NCI-H146 treated with DMSO at 0.1 percent for 48 hours (cell line): ENCODE measurements around the gene SPATS2L.
"Not testable (repeated sequence)": the region's sequence is repeated elsewhere in the genome, so short reads cannot be mapped to it uniquely, and the experiment has no call there.

ENCODE experiments used
- DNase-seq: peaks from one replicate; lab custom pipeline; 2025; ENCODE audit not compliant: unreplicated experiment; lab: John Stamatoyannopoulos, UW

SPATS2L gene

DNA sequence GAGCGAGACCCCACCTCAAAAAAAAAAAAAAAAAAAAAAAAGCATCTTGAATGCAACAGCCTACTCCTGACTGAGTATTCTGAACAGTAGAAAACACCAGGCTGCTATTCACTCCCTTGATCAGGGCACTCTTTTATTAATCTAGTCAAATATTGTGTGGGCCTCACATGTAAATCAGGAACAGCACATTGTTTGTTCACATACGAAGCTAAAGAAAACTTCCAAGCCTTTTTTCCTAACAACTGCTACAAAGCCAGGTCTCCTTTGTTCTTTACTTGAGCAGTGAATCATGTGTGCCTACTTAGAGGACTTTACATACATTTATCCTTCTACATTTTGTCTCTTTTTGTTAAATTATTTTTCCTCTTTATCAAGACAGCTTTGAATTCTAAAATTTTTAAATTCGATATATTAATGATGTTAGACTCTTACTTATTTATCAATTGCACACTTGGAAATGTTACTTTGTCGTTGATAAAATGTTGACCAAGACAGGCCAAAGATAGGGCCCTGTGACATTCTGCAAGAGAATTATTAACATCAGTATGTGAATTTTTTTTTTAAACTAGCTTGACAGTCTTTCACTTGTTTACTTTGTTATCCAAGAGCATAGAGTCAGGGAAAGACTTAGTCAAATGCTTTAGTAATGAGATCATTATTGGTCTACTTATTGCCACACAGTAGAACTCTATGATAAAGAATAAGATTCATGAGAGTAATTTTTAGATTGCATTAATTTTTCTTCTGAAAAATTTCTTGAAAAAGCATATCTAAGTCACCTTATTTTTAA lies 13.2 kb downstream of the SPATS2L start:
- no peak for DNase-seq

DNA sequence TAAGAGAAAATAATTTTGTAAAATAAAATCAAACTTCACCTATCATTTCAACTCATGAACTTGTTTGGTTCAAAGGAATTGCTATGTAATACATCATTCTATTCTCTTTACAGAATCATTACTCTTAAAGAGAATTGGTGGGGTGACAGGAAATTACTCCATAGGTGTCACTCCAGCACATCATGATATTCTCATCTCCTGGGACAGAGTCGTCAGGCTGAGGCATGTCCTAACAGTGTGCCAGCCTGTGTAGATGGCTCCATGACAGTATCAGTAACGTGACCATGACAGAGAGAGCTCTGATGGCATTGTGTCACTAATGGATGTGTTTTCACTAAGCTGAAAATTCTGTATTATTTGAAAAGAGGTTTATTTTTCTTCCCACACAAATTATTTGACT lies 13.9 kb downstream of the SPATS2L start:
- no peak for DNase-seq

DNA sequence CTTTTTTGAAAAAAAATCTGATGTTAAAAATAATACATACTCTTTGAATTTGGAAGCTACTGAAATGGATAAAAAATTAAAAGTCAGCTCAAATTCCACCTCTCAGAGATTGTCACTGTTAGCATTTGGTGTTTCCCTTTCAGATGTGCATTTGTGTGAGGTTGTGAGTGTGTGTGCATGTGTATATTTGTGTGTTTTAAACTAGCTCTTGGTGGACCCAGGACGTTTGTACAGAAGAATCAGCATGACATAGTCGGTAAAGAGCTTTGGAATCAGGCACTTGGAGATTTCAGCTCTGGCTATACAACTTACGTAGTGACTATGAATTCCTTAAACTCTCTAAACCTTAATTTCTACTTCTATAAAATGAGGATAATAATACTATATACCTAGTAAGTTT lies 14.5 kb downstream of the SPATS2L start:
- no peak for DNase-seq

DNA sequence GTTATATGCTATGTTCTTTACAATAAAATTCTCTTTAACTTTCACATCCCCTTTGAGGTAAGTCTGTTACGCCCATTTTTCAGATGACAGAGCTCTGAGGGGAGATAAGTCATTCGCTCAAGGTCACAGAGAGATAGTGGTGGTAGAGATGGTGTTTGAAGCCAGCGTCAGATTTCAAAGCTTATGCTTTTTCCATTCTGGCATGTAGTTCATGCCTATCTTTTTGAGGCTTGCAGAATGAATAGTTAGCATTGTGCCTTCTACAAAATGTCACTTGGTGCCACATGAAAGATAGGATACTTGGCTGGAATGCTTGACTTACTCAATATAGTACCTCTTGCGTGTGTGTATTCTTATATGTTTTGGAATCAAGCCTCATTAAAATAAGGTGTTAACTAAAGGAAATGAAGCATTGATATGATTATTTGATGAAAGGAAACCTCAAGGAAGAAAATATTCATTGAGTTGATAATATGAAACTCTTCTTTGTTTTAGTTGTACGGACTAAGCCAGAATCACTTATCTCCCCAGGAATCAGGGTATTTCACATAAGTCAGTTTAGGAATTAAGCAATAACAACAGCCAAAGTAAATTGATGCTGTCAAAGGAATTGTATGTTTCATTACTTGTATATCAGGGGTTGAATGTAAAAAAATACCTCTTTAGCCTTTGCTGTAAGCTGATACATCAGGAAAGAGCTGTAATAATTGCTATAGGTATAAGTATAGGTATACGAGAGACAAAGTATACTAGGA lies 15.5 kb downstream of the SPATS2L start:
- no peak for DNase-seq

DNA sequence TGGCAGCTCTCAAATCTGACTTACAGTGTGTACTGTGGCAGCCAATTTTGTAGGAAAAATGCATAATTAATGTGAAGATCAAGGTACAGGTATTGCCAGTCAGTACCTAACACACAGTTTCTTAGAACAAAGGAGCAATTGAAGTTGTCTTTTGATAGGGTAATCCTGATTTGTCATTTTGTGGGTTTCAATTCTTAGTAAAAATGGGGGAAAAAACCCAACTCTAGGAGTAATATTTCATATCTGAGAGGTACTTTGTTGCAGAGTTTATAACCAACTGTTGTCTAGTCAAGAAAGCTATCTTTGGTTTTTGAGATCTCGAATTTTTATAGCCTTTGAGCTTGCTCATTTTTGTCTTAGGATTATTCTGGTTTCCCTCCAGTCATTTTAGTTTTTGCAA lies 16.1 kb downstream of the SPATS2L start:
- DNase-seq = no peak

DNA sequence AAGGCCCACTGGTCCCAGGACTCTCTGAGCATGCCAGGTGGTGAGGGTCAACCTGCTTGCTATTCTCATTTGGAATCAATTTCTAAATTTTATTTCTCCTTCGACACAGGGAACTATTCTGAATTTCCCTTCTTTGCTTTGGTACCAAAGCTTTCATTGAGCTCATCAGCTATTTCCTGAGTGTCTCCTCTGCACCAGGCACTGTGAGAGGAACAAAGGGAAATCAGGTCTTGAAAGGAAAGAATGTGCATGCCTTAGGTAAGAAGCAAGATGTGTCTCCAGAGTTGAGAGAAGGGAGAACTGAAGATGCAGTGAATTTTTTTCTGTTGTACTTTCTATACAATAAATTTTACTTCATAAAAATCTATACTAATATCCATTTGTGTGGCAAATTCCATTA lies 17.9 kb downstream of the SPATS2L start:
- DNase-seq = no peak

DNA sequence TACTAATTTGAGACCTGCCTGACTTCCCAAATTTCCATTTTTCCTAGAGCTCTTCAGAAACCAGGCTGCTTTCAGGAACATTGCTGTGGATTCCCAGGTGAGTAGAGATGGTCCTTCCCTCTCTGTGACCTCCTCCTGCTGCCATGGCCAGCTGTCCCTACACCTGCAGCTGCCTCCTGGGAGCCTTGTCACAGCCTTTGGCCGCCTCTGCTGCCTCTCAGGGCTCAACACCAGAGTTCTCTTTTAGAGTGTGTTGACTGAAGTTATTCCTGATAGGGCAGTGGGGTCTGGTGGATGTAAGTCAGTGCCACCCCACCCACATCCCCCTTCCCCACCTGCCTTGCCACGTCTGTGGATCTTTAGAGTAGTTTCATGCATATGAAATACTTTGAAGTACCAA lies 22.9 kb downstream of the SPATS2L start:
- no peak for DNase-seq

DNA sequence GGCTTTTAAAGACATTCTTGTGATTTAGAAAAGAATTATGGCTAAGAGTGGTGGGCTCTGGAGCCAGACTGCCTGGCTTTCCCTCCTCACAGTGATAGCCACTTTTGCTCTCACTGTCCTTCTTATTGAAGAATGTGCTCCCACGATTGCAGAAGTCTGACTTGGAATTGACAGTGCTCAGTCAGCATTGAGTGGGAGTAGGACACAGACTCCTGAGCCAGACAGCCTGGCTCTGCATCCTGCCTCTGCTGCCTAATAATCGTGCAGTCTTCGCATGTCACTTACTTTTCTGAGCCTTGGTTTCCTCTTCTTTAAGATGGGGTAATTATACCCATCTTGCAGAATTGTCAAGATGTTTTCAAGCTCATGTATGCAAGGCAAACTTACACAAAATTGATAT lies 23.3 kb downstream of the SPATS2L start:
- no peak for DNase-seq

DNA sequence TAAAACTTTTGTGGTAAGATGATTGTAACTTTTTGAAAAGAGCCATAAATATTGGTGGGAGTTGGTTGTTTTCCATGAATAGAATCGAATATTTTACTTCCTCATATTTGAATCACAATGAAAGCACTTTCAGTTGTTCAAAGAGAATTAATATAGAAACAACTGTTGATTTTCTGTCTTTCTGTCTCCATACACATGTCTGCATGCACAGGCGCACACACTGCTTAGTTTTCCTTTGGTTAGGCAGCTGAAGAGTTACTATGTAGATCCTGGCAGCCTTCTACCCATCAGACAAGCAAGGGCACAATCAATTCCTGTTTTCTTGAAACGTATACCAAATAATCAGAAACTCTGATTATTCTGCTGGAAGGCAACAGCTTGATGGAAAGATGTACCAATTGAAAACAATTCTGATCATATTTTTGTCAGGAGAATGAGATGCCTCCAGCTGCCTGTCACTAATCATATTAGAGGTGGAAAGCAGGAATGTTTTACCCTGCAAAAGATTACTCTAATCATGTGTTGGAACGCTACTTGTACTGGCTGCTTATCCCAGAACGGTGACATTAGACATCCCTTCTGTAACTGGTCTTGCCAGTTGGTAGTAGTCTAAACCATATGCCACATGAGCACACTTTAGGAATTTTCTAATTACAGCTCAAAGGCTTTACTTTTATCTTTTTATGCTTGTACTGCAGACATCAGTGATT lies 24.0 kb downstream of the SPATS2L start:
- DNase-seq = no peak

DNA sequence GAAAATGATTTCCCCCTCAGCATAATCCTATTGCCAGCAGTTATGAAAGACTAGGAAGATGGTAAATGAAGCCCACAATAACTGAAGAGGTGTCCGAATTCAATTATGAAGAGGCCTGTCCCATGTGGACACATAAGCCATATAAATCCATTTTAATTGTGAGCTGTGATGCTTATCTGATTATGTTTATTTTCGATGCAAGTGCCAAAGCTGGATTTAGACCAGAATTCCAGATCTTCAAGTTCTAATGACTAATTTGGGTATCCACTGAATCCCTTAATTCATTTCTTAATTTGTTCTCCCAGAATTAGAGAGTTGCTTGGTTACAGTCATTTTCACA lies 24.5 kb downstream of the SPATS2L start:
- DNase-seq = no peak

DNA sequence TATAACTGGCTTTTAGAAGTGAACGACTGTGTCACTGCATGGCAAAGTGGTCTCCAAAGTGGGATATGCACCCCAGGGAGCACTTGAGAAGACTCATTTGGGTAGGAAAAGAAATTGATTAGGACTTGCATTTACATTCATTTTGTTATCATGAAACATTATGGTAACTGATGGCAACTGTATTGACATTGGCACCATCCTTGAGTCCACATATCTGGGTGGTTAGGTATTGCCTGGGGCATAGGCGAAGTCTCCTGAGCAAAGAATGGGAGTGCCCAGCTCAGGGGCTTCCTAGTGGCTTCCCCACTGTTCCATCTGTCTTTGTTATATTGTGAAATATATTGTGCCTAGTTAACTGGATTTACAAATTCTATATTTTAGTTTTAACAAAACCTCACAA lies 29.2 kb downstream of the SPATS2L start:
- DNase-seq = no peak

DNA sequence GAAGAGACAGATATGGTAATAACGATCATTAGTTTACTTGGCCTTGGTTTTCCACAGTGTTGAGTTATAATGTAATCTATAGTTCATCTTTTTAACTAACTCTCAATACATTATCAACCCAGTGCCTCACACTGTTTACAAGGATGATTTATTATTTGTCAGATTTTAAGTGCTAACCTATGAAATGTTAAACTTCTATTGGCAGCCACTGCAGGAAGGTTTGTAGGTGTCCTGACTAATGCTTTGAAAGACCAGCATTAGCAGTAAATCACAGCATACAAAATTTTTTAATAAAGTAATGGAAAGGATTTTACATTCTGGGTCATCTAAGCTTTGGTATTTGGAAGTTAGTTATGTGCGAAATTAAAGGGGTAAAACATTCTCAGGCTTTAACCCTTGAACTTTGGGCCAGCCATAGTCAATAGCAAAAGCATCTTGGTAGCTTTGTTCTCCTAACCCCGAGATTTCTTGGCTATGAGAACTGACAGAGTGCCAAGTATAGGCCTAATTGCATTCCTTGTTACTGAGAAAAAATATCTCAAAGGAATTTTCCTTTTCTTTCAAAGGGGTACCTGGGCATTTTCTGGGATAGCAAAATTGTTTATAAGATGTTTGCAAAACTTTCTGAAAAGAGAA lies 30.6 kb downstream of the SPATS2L start:
- no peak for DNase-seq

DNA sequence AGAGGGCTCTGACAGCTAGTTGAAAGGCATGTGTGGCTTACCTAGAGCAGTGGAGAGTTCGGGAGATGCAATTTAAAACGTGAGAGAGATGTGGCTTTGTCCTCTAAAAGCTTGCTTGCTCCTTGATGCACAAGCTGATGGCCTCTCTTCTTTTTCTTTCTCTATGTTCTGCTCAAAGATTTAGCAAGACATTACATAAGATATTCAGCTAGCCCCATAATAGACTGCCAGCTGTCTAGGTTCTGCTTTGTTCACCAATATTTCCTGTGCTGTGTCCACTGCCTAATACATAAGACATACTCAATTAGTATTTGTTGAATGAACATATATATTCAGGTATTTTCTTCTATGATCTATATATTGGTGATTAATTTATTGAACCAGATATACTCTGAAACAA lies 31.1 kb downstream of the SPATS2L start:
- no peak for DNase-seq

DNA sequence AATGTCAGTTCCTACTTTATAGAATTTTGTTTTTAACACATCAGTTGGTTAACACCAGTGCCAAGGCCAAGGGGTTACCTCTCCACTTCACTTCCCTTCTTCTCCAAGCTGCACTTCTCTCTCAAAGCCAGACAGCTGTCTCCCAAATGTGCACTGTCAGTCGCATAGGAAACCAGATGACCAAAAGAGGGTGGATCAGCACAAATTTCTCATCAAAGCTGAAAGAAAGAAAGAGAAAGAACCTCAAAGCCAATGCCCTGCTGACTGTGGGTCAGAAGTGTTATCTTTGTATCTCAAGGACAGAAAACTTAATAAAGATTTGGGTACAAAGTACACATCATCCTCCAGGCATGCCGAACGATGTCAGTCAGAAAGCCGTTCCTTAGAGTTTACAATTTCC lies 32.2 kb downstream of the SPATS2L start:
- DNase-seq = no peak

DNA sequence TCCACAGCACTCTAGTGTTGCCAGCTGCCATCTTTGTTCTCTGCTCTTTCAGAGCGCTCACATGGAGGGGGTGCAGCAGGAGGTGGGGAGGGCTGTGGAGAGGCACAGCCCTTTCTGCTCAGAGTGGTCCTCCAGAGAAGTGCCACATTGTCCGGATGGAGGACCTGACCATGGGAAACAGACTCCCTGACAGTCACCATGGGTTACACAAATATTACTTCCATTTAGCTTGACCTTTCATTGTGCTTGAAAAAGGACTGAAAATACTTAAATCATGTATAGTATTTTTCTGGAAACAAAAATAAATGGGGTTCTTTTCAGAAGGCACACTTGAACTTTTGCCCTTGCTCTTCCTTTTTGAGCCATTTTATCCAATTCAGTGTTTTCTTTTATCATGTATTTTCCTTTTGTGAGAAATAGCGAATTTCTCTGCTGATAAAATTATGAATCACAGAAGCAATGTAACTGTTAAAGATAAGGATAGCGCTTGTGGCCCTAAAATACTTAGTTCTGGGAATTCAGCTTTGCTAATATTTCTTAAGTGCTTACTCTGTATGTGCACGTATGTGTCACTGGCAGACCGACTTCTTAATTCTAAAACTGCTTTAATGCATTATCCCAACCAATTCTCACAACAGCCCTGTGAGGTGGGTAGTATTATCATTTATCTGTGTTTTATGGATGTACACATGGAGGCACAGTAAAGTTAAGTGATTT lies 34.2 kb downstream of the SPATS2L start:
- no peak for DNase-seq

DNA sequence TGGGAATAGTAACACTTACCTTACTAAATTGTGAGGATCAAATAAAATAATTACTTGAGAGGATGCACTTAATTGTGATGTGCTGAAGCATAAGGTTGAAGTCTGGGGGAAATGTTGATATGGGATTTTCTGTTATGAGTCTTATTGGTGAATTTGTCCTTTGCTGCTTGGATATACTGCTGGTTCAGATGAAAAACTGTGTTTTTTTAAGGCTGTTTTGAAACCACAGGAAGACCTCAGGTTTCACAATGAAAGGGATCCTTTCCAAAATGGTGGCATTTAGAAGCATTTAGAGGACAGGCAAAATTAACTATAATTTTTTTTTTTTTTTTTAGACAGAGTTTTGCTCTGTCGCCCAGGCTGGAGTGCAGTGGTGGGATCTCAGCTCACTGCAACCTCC lies 34.9 kb downstream of the SPATS2L start:
- DNase-seq = no peak

DNA sequence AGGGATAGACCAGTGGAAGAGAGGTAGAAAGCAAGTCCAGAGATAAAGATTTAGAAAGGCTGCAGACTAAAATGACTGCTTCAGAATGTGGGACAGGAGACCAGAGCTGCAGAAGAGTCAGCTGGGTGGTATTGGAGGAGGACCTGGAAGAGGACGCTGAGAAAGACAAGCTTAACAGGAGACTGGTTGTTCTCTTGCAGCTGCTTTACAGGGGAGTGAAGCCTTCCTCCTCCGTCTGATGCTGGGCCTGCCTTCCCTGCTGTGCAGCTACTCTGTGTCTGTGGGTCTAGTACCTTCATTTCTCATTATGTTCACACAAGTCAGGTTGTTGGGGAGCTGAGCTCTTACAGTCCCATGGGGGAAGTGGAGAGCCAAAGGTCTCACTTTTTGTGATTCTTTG lies 35.7 kb downstream of the SPATS2L start:
- no peak for DNase-seq

DNA sequence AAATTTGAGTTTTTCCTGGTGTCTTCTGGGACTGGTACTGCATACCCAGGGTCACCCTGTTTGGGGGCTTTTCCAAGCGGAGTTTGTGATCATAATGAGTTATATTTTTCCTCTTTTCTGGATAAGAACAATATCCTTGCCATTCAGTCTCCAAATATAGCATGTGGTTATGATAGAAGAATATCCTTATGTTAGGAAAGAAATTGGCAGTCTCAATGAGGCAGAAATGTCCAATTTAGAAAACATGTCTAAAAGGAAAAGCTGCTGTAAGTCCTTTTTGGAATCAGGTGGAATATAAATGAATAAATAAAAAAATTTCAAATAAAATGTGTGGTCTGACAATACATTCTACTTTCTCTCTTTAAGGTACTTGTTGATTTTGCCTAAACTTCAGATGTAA lies 36.2 kb downstream of the SPATS2L start:
- DNase-seq = no peak

DNA sequence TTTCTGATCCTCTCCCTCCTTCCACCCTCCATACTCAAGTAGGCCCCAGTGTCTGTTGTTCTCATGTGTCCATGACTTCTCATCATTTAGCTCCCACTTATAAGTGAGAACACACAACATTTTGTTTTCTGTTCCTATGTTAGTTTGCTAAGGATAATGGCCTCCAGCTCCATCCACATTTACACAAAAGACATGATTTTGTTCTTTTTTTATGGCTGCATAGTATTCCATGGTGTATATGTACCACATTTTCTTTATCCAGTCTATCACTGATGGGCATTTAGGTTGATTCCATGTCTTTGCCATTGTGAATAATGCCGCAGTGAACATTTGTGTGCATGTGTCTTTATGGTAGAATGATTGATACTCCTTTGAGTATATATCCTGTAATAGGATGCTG lies 37.7 kb downstream of the SPATS2L start:
- DNase-seq = not testable (repeated sequence)

DNA sequence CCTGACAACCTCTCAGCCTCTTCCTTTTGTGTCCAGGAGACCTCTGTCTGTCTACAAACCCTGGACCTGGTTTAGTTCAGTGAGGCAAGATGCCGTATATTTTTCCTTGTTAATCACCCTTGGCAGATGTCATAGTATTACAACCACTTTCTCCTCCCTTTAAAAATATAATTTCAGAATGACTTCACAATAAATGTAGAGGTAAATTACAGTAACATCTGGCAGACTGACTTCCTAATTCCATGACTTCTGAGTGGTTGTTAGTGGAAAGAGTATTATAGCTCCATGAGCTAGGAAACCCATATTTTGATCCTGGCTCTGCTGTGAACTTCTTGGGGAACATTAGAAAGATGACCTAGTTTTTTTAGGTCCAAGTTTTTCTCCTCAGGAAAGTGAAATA lies 39.5 kb downstream of the SPATS2L start:
- no peak for DNase-seq

DNA sequence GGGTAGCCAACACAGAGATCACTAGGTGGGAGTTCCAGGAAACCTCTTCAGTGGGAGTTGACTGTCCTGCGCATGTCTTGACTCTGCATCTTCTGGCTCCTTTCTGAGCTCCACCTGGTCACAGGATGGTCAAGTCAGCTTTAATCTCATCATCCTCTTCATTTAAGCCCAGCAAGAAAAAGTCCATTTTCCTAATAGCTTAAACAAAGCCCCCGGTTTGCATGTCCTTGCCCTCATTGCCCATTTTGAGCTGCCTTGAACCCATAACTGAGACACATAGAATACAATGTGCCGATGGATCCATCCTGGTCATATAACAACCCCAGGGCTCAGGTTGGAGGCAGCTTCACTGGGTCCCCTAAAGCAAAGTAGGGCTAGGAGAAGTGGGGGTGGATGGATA lies 40.8 kb downstream of the SPATS2L start:
- no peak for DNase-seq
